ENCODE data around the gene GBP5.
"Not testable (repeated sequence)": the region's sequence is repeated elsewhere in the genome, so short reads cannot be mapped to it uniquely, and the experiment has no call there.

Gene GBP5

GRCh38 chr1:89285745-89286380 is 13.2 kb upstream of the GBP5 start:
- Histone ChIP-seq H2AFZ (ENCODE audit: low read length) (peak overlapping the region; percentile 91), H3K79me2 (ENCODE audit: insufficient read depth, low read length) (no peaks in the 10 kb centered on the region), H3F3A (ENCODE audit: low read depth) (no peaks in the 10 kb centered on the region), H3K4me3 (ENCODE audit: low read length, poor library complexity, severe bottlenecking) (no peak overlapping the region), H3K4me1 (ENCODE audit: insufficient read depth, low read length, poor library complexity, severe bottlenecking) (peaks cover 22% of the 10 kb centered on the region), H3K9ac (ENCODE audit: low read depth, low read length, poor library complexity, severe bottlenecking) (peak overlapping the region; percentile 69), H4K20me1 (ENCODE audit: insufficient read depth, low read length, poor library complexity, severe bottlenecking) (no peaks in the 10 kb centered on the region), H3K9me2 (replicated peaks; ENCODE audit: low read depth, low read length) (no peaks in the 10 kb centered on the region), H3K36me3 (ENCODE audit: insufficient read depth, low read length) (no peaks in the 10 kb centered on the region), H3K9me3 (ENCODE audit: insufficient read depth, low read depth, low read length) (no peaks in the 10 kb centered on the region), H3K27me3 (ENCODE audit: insufficient read depth, low read length, poor library complexity, severe bottlenecking) (no peaks in the 10 kb centered on the region), H3K4me2 (ENCODE audit: low read depth, low read length, poor library complexity, severe bottlenecking) (peak overlapping the region; percentile 78)
- no peak for TF ChIP-seq EZH2phosphoT487 (IDR thresholded peaks at IDR 0.05; ENCODE audit: borderline replicate concordance)

GRCh38 chr1:89284078-89284763 is 11.6 kb upstream of the GBP5 start:
- not testable (repeated sequence) for H3K9me2 ChIP-seq (replicated peaks; ENCODE audit: low read depth, low read length); H3K9me3 ChIP-seq (ENCODE audit: insufficient read depth, low read depth, low read length); H3K79me2 ChIP-seq (ENCODE audit: insufficient read depth, low read length); H3F3A ChIP-seq (ENCODE audit: low read depth); H3K4me3 ChIP-seq (ENCODE audit: low read length, poor library complexity, severe bottlenecking); H3K36me3 ChIP-seq (ENCODE audit: insufficient read depth, low read length); H3K4me2 ChIP-seq (ENCODE audit: low read depth, low read length, poor library complexity, severe bottlenecking); H3K9ac ChIP-seq (ENCODE audit: low read depth, low read length, poor library complexity, severe bottlenecking); H4K20me1 ChIP-seq (ENCODE audit: insufficient read depth, low read length, poor library complexity, severe bottlenecking); H3K27me3 ChIP-seq (ENCODE audit: insufficient read depth, low read length, poor library complexity, severe bottlenecking); H2AFZ ChIP-seq (ENCODE audit: low read length)
- peaks cover 25% of the 10 kb centered on the region for H3K4me1 ChIP-seq (ENCODE audit: insufficient read depth, low read length, poor library complexity, severe bottlenecking)

- Histone ChIP-seq H3K9ac (ENCODE audit: low read depth, low read length, poor library complexity, severe bottlenecking) (no peak overlapping the region), H3K9me2 (replicated peaks; ENCODE audit: low read depth, low read length) (no peaks in the 10 kb centered on the region), H3K79me2 (ENCODE audit: insufficient read depth, low read length) (no peaks in the 10 kb centered on the region), H3K4me1 (ENCODE audit: insufficient read depth, low read length, poor library complexity, severe bottlenecking) (peaks cover 11% of the 10 kb centered on the region), H3F3A (ENCODE audit: low read depth) (no peaks in the 10 kb centered on the region), H3K27me3 (ENCODE audit: insufficient read depth, low read length, poor library complexity, severe bottlenecking) (no peaks in the 10 kb centered on the region), H3K9me3 (ENCODE audit: insufficient read depth, low read depth, low read length) (no peaks in the 10 kb centered on the region), H3K4me2 (ENCODE audit: low read depth, low read length, poor library complexity, severe bottlenecking) (no peak overlapping the region), H4K20me1 (ENCODE audit: insufficient read depth, low read length, poor library complexity, severe bottlenecking) (no peaks in the 10 kb centered on the region), H2AFZ (ENCODE audit: low read length) (no peak overlapping the region), H3K4me3 (ENCODE audit: low read length, poor library complexity, severe bottlenecking) (no peak overlapping the region), H3K36me3 (ENCODE audit: insufficient read depth, low read length) (no peaks in the 10 kb centered on the region)
- TF ChIP-seq CTCF (conservative IDR thresholded peaks at IDR 0.05; ENCODE audit: low read length) (no peak), EZH2phosphoT487 (IDR thresholded peaks at IDR 0.05; ENCODE audit: borderline replicate concordance) (no peak)
Observed at GRCh38 chr1:89280766-89281165, 8.1 kb upstream of the GBP5 start.

- H3K79me2 ChIP-seq (ENCODE audit: insufficient read depth, low read length): no peaks in the 10 kb centered on the region
- H3K9me2 ChIP-seq (replicated peaks; ENCODE audit: low read depth, low read length): no peaks in the 10 kb centered on the region
- H2AFZ ChIP-seq (ENCODE audit: low read length): peak overlapping the region; percentile 18; the same call in 1 of the 2 replicates
- no peaks in the 10 kb centered on the region for H3F3A ChIP-seq (ENCODE audit: low read depth)
- H3K4me1 ChIP-seq (ENCODE audit: insufficient read depth, low read length, poor library complexity, severe bottlenecking): peaks cover 16% of the 10 kb centered on the region
- no peaks in the 10 kb centered on the region for H3K36me3 ChIP-seq (ENCODE audit: insufficient read depth, low read length)
- peak overlapping the region; percentile 33 for H3K4me2 ChIP-seq (ENCODE audit: low read depth, low read length, poor library complexity, severe bottlenecking)
- H3K4me3 ChIP-seq (ENCODE audit: low read length, poor library complexity, severe bottlenecking): no peak overlapping the region
- no peaks in the 10 kb centered on the region for H3K27me3 ChIP-seq (ENCODE audit: insufficient read depth, low read length, poor library complexity, severe bottlenecking)
- no peak for TF ChIP-seq CTCF (conservative IDR thresholded peaks at IDR 0.05; ENCODE audit: low read length)
- no peak for TF ChIP-seq EZH2phosphoT487 (IDR thresholded peaks at IDR 0.05; ENCODE audit: borderline replicate concordance)
- H3K9me3 ChIP-seq (ENCODE audit: insufficient read depth, low read depth, low read length): no peaks in the 10 kb centered on the region
- H3K9ac ChIP-seq (ENCODE audit: low read depth, low read length, poor library complexity, severe bottlenecking): no peak overlapping the region
- no peaks in the 10 kb centered on the region for H4K20me1 ChIP-seq (ENCODE audit: insufficient read depth, low read length, poor library complexity, severe bottlenecking)
Observed at GRCh38 chr1:89279011-89279466, 6.4 kb upstream of the GBP5 start.

Data from Loucy (cell line).